GM18867 (cell line): ENCODE measurements around the gene IL20RA.
"Not testable (repeated sequence)": the region's sequence is repeated elsewhere in the genome, so short reads cannot be mapped to it uniquely, and the experiment has no call there.

Experiments
- ATAC-seq: cut with Tn5 transposase; IDR thresholded peaks from one replicate; pipeline ENCODE4 v1.9.1; 2021; ENCODE audit warnings: mild to moderate bottlenecking, moderate library complexity; ENCODE audit not compliant: unreplicated experiment

The IL20RA gene

DNA sequence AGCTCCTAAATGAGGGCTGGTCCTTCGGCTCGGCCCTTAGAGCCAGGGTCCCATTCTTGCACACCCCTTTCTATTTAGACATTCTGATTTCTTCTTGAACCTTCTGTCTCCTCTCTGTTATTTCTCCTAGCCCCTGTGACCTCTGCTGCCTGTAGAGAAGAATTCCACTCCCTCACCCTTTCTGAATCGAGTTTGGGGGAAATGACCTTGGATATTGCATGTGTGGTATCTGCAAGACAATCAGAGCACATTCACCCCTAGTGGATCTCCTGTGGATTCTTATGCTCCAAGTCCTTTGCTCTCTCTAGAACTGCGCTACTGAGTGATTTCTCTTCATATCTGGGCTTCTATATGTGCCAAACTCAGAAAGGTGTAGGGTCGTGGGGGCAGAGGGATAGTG lies 67.7 kb downstream of the IL20RA start:
- ATAC-seq, result no peak

DNA sequence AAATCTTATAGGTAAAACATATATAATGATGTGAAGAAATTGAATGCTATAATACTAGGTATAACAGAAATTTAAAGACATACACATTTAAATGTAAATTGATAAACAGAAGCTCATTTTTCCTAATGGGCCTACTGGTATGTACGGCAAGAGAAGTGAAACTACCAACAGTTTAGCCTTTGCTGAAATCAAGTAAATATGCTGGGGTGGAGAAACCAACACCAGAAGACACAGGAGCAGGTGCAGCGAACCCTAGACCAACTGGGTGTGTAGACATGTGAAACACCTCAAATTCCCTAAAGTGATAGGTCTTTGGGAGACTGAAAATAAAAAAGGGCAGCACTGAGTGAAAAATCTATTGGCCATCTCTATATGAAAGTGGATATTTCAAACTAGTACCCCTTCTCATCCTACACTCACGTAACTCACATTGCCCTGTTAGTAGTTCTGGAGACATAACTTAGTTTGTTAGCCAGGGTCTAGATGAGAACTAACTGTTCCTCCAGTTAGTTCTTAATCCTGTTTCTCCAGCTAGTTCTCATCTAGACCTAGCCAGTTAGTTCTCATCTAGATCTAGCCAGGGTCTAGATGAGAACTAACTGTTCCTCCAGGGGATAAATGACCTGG lies 69.6 kb downstream of the IL20RA start:
- peak; percentile 63 for ATAC-seq

DNA sequence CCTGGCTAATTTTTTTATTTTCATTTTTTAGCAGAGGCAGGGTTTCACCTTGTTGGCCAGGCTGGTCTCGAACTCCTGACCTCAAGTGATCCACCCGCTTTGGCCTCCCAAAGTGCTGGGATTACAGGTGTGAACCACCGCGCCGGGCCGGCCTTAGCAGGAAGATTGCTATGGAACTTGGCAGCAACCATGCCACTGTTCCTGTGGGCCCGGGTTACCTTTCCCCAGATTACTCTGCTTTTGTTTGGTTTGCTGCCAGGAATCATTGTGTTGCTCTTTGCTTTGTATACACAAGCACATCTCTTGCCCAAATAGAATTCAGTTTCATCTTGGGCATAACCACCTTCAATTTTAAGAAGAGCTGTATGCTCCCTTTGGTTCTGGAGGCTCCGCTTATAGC lies 71.0 kb downstream of the IL20RA start:
- ATAC-seq, result not testable (repeated sequence)

DNA sequence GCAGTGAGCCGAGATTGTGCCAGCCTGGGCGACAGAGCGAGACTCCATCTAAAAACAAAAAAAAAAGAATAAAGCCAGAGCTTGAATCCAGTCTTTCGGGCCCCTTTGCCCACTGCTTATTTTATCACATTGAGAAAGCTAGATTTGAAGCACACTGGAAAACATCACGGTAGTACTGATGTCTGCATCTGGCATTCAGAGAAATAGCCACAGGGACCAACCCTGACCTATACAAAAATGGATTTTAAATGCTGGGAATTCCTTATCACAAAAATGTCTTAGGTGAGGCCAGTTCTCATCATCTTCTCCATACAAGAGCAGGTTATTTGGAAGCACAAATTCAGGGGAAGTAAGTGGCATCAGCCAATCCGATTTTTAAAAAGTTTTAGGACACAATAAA lies 73.2 kb downstream of the IL20RA start:
- ATAC-seq, result no peak

DNA sequence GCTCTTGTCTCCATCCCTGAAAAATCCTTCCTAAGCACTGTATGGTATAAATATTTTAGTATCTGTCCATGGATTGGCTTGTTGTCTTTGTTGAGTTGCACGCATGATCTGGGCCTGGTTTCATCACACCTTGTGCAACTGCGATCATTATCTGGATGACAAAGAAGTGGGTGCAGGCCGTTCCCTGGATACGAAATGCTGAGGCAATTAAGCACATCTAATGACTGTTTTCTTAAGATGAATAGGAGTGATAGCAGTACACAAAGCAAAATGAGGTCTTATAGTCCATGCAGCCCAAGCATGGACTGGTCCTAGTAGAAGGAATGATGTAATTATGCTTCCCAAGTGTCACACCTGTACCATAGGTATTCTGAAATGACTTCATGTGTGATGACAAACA lies 74.8 kb downstream of the IL20RA start:
- ATAC-seq, result no peak

DNA sequence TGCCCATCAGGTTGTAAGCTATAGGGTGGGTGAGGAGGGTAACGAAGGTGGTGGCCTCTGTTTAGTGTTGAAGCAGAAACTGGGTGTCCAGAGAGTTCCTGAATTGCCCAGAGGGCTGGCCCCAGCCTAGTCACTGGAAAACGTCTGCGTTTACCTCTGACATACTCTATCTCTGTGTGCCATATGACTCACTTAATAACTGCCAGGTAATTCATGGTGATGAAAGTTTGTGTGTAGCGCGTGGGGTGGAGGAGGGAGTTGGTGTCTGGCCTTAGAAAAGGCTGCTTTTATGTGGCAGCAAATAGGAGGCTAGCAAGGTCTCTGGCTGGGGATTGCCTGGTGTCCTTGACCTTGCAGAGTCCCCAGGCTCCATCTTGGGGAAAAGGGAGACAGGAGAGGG lies 75.3 kb downstream of the IL20RA start:
- ATAC-seq, result no peak

DNA sequence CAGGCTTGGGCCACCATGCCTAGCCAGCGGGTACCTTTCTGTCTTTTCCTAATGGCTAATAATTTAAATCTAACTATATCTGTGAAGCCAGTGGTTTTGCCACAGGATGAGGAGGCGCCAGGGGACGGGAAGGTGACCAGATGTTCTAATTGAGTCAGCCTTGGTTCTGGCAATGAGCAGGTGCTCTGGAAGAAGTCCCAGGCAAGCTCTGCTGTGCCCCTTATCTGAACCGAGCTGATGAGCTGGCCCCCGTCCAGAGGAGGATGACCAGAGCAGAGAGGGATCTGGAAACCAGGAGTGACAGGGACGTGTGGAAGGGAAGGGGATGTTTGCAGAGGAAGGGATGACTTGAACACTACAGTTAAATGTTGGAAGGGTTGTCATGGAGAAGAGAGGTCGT lies 75.9 kb downstream of the IL20RA start:
- ATAC-seq, result no peak

DNA sequence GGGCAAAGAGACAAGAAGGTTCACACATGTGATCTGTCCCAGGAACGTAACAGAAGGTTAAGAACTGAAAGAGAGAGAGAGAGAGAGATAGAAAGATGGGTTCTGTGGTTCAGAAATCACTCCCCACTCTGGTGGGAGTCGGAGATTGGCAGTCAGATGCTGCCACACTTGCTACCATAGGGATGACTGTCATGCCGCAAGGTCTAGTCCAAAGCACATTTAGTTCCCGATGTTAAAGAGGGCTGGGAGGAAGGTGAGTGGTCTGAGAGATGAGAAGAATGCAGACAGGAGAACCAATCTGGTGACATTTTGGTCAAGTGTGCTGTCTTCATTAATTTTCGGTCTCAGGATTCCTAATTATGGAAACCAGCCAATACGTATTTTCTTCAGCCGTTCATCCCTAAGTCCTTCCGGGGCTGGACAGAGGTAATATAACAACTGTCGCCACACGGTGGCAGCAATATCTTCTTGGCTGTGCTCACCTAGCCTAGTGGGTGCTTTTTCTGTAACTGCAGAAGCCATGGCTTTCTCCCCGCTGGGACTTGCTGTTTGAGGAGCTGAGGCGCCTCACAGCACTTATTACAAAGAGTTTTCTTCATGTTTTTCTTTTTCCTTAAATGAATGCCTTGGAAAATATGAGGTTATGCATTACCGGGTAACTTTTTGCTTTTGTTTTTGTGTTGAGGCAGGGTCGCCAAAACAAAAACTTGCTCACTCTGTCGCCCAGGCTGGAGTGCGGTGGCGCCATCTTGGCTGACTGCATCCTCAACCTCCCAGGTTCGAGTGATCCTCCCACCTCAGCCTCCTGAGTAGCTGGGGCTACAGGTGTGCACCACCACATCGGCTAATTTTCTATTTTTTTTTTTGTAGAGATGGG lies 76.7 kb downstream of the IL20RA start:
- peak; percentile 95 for ATAC-seq

DNA sequence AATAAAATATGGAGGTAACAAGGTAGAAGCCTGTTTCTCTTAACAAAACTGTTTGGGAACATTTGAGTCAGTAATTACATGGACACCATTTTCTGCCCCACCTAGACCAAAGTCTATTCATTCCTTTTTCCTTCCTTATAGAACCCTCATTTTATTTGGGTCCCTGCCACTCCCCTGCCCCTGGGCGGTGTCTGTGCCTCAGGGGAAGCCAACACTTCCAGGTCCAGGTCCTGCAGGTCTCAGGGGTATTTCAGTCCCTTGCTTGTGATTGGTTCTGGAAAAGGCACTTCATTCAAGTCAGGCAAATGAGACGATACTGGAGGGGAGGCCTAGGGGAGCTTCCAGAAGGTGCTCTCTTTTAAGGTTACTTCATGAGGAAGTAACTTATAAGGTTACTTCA lies 80.4 kb downstream of the IL20RA start:
- no peak for ATAC-seq

DNA sequence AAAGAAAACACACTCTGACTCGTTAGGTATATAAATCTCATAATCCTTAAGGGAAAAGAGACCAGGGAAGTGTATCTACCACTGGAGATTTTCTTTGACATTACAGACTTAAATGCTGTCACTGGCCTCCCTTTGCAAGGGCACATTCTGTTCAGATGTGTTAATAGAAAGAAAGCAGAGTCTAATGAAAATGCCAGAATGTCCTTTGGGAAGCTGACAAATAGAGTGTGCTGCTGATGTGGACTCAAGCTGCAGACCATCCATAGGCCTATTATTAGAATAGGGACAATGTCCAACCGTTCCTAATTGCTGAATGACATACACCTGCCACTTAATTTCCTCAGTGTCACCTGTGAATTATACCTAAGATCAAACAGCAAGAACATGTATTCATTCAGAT lies 81.5 kb downstream of the IL20RA start:
- no peak for ATAC-seq

DNA sequence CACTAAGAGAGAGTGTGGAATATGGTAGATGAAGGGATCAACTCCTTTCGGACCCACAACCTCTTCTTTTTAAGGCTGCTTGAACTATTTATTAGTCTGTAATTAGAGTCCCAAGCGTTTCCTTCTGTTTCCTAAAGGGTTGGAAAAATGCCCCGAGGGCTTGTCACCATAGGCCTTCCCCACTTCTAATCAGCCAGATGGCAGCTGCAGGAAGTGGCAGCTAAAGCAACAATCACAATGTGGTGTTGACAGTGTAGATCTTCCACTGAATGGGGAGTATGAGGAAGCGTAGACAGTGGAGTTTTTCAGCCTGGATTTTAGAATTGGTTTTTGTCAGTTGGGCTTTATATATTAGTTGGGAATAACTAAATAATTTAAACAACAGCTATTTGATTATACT lies 82.1 kb downstream of the IL20RA start:
- no peak for ATAC-seq

DNA sequence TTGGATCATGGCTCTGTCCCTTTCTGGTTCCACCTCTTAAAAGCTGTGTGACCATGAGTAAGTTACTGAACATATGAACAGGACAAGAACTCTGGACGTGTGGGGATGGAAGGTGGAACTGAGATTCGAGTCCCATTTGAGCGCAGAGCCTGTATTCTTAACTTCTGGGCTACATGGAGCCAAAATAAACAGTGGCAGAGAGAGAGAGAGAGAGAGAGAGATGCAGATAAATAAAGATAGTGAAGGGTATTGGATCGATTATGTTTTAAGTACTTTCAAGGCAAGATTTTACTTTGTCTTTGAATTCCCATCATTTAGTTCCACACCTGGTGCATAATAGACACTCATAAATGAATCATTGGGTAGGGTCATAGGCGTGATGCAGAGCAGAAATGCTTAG lies 82.9 kb downstream of the IL20RA start:
- ATAC-seq, result no peak

DNA sequence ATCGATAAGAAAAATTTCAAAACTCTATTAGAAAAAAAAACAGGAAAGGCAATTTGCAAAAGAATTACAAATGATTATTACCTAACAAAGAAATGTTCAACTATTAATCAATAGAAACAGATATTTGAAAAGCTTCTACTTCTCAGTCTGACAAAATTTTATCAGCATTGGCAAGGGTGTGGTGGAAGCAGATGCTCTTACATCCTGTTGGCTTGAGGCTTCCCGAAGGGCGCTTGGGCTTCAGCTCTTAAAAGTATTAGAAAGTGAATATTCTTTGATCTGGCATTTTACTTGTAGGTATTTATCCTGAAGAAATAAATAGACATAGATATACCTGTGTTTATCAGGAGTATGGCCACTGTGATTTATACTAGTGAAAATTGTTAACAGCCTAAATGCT lies 84.0 kb downstream of the IL20RA start:
- no peak for ATAC-seq

DNA sequence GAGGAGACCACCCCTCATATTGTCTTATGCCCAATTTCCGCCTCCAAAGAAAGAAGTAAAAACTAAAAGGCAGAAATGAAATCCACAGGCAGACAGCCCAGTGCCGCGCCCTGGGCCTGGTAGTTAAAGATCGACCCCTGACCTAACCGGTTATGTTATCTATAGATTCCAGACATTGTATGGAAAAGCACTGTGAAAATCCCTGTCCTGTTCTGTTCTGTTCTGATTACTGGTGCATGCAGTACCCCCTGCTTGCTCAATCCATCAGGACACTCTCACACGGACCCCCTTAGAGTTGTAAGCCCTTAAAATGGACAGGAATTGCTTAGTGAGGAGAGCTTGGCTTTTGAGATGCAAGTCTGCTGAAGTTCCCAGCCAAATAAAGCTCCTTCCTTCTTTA lies 84.8 kb downstream of the IL20RA start:
- ATAC-seq, result not testable (repeated sequence)

DNA sequence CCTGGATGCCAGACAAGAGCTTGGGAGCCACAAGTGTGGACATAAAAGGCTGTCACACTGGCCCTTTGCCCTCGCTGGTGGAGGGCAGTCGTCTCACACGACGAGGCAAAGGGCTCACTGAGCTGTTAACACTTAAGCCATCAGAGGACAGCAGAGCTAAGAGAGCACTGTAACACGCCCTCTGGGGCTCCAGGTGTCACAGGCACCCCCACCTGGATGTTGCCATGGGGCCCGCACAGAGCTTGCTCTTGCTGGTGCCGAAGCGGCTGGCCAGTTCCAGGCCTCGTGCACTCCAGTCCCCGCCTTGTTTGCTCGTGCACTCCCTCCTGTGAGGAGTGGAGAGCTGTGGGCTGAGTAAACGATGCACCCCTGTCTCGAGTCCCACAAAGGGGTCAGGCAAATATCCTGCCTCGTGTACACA lies 85.3 kb downstream of the IL20RA start:
- ATAC-seq, result no peak

DNA sequence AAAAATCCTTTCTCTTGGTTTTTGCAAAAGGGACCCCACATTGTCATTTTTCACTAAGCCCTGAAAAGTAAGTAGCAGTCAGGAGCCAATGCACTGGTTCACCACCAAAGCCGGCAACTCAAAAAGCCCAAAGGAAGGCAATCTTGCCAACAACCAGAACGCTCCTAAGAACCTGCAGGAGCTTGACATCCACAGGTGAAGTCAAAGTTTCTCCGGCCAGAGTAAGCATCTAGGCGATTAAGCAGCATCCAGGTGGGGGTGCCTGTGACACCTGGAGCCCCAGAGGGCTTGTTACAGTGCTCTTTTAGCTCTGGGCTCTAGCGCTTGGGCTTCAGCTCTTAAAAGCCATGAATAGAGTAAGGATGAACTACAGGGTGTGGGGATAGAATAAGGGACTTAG lies 86.6 kb downstream of the IL20RA start:
- ATAC-seq, result no peak

DNA sequence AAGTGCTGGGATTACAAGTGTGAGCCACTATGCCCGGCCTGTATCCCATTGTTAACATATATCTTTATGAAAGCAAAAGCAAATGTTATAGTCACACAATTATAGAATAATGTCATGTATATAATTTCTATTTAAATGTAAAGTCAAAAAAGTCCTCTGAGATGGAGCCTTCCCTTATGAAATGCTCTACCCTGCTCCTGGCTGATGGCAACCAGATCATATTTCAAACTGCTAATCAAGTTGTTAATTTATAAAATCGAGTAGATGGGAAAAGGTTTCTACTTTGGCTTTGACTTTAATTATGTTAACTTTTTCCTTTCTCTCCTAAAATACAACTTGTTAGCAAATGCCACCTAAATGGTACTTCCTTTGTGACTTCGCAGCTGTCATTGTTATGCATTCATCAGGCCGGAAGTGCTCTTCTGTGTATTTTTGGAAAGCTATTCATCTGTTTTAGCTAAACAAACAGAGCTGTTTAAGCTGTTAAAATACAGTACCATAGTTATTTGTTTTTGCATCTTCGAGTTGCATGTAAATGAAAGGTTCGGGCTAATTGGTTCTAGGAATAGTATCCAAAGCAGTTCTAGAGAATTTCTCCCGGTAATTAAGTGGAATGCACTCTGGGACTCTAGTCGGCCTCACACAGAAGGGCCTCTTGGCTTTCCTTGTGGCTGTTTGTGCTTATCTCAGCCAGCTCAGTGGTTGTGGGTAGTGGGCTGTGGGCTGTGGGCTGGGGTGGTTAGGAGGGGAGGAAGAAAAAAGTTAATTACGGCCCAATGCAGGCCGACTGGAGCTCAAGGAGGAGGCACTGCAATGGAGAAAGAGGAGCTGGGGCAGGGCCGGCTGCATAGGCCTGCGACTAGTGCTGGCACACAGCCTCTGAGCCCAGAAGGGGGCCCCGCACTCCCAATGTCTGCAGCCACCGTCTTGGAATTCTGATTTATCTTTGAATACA lies 87.9 kb downstream of the IL20RA start:
- ATAC-seq, result no peak

DNA sequence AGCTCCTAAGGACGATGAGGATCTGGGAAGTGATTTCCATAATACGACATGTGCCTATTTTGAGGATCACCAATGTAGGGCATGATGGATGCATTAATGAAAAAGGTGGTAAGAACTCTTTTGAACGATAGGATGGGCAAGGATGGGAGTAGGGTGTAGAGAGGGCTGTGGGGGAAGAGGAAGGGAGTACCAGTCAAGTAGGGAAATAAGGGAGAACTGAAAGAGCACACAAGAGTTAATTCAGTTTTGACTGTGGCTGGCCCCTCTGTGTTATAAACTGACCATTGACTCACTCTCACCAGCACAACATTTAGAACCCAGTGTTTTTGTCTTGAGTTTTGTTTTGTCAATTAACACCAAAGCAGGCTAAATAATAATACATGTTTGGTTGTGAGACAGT lies 89.6 kb downstream of the IL20RA start:
- ATAC-seq, result no peak

DNA sequence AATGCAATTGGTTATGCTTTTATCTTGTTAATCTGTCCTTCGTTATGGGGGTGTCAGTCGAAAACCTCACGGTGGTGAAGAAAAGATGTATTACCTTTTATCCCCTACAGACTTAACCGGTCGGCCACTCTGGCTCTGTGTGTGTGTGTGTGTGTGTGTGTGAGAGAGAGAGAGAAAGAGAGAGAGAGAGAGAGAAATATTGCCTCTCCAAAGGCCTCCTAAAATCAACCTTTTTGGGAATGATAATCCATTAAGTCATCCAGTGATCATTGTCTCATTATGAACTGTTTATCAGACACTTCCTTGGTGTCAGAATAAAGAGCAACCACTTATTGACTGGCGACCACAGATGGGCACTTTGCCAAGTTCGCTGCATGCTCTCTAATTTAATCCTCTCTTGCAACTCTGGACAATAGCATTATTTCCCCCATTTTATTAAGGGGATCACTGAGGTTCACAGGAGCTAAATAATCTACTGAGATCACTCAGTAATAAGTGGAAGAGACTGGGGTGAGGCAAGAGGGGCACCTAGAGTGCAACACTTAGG lies 92.0 kb downstream of the IL20RA start:
- ATAC-seq, result no peak

DNA sequence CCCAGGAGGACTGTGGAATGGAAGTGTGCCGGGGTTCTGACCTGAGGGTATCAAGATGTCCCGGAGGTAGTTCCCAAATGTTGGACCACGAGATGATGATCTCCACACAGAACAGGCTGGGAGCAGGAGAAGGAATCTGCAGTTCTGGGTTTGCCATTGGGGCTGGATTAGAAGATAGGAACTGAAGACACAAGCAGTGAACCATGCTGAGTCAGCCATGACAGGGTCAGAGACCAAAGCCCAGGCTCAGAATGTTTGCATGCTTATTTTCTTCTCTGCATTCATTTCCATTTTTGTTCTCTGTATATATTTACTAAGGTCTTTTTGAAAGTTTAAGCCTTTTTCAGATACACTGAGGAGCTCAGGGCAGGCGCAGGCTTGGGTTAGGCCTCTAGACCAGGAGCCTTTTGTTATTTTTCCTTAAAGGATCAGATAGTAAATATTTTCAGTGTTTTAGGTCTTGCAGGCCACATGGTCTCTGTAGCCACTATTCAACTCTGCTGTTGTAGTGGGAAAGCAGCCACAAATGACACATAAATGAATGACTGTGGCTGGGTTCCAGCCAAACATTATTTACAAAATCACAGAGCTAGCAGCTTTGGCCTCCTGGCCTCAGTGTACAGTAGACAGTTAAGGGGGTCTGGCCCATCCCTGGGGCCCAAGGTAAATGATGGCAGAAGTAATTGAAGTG lies 94.2 kb downstream of the IL20RA start:
- no peak for ATAC-seq
